Endothelial cell of umbilical vein (primary cell): Measurements from ENCODE around the gene LRRC8D. TPM values are rescaled to one million over a fixed set of nuclear protein-coding genes. Genes with fewer than 3 reads are reported as not detected.

Source experiments
- BruUV-seq: library from RNA; stranded (reverse); fragments of 400-500 nt; replicated peaks from 2 replicates; lab custom pipeline; 2021; lab: Mats Ljungman, UMichigan
- CTCF ChIA-PET: fragments of 300-600, 350-600 bp; sonication (Branson Sonifier 250); formaldehyde crosslinking; loops from one replicate; lab custom pipeline; 2021; ENCODE audit warnings: antibody characterized with exemption, inconsistent platforms; lab: Charles Lee
- POLR2A ChIA-PET: fragments of 300-600, 350-600 bp; sonication (Branson Sonifier 250); formaldehyde crosslinking; loops from one replicate; lab custom pipeline; 2021; ENCODE audit warnings: antibody characterized with exemption, inconsistent platforms; lab: Charles Lee
- DNase-seq: peaks from one replicate; pipeline ENCODE4 v3.0.0-alpha.2; 2011; ENCODE audit warnings: low read depth, low spot score
- FAIRE-seq: peaks from 2 replicates; lab custom pipeline; 2011; peaks lifted over from hg19 to GRCh38; lab: Jason Lieb, UNC
- H2AFZ ChIP-seq: 2 replicates; pipeline ENCODE4 v1.6.0; 2012; ENCODE audit warnings: low read depth, low read length, control low read depth, inconsistent platforms
- H3K27ac ChIP-seq: 2 replicates; pipeline ENCODE4 v1.5.1; 2011; ENCODE audit warnings: low read depth, mild to moderate bottlenecking, control low read depth, low read length, moderate library complexity; ENCODE audit not compliant: insufficient read depth
- H3K27me3 ChIP-seq, 2 experiments: 2 replicates each; pipeline versions ENCODE4 v1.6.0 to v1.6.1; 2011; ENCODE audit warnings: low read length in 2 of 2, mixed read lengths in 1 of 2; ENCODE audit not compliant: control insufficient read depth in 2 of 2, insufficient read depth in 2 of 2
- H3K36me3 ChIP-seq, 2 experiments: 2 replicates in 1 of 2; 3 replicates in 1 of 2; pipeline ENCODE4 v1.5.1; 2011; ENCODE audit warnings: low read length in 2 of 2, mild to moderate bottlenecking in 1 of 2, moderate library complexity in 1 of 2; ENCODE audit not compliant: control insufficient read depth in 2 of 2, insufficient read depth in 2 of 2; ENCODE audit errors: extremely low read depth in 1 of 2
- H3K4me1 ChIP-seq: 3 replicates; pipeline ENCODE4 v1.5.1; 2011; ENCODE audit warnings: mild to moderate bottlenecking, low read length; ENCODE audit not compliant: control insufficient read depth, insufficient read depth; ENCODE audit errors: extremely low read depth
- H3K4me2 ChIP-seq: 2 replicates; pipeline ENCODE4 v1.6.1; 2011; ENCODE audit warnings: low read length, control low read depth, mixed read lengths; ENCODE audit not compliant: insufficient read depth
- H3K4me3 ChIP-seq, 3 experiments: fragments of 200-600 bp in 1 of 3; sonication (generic), shearing (Covaris generic) in 1 of 3; replicated peaks in 1 of 3; 2 replicates each; pipeline ENCODE4 v1.5.1; 2011 to 2016; ENCODE audit warnings: control low read depth in 3 of 3, low read length in 3 of 3, mild to moderate bottlenecking in 2 of 3, inconsistent platforms in 1 of 3, low read depth in 1 of 3, moderate library complexity in 1 of 3; ENCODE audit not compliant: insufficient read depth in 1 of 3
- H3K79me2 ChIP-seq: 2 replicates; pipeline ENCODE4 v1.6.0; 2012; ENCODE audit warnings: low read length, inconsistent platforms; ENCODE audit not compliant: control insufficient read depth, insufficient read depth
- H3K9ac ChIP-seq: replicated peaks from 2 replicates; pipeline ENCODE3; 2011; ENCODE audit warnings: low read length, control low read depth; ENCODE audit not compliant: insufficient read depth; ENCODE audit errors: extremely low read depth
- H3K9me1 ChIP-seq: replicated peaks from 3 replicates; pipeline ENCODE4 v1.6.0; 2011; ENCODE audit warnings: mild to moderate bottlenecking, low read length; ENCODE audit not compliant: control insufficient read depth, insufficient read depth; ENCODE audit errors: extremely low read depth
- H3K9me3 ChIP-seq: replicated peaks from 2 replicates; pipeline ENCODE4 v1.5.1; 2012; ENCODE audit warnings: low read length, inconsistent platforms; ENCODE audit not compliant: control insufficient read depth, insufficient read depth
- H4K20me1 ChIP-seq: replicated peaks from 2 replicates; pipeline ENCODE3; 2011; ENCODE audit warnings: mild to moderate bottlenecking, low read length; ENCODE audit not compliant: control insufficient read depth, insufficient read depth; ENCODE audit errors: extremely low read depth
- CTCF ChIP-seq, 2 donors: IDR thresholded peaks; 1 replicate in 1 of 2; 2 replicates in 1 of 2; pipeline ENCODE4 v1.5.1; 2011; ENCODE audit warnings: low read length in 2 of 2, mild to moderate bottlenecking in 2 of 2, moderate library complexity in 2 of 2, control low read depth in 1 of 2, inconsistent platforms in 1 of 2, low read depth in 1 of 2; ENCODE audit not compliant: insufficient read depth in 1 of 2; ENCODE audit errors: extremely low read depth in 1 of 2
- EZH2 ChIP-seq: IDR thresholded peaks from 2 replicates; pipeline ENCODE4 v1.6.1; 2012; ENCODE audit warnings: borderline replicate concordance, low read depth, mild to moderate bottlenecking, moderate library complexity, low read length, inconsistent platforms; ENCODE audit not compliant: severe bottlenecking
- FOS ChIP-seq: IDR thresholded peaks from 2 replicates; pipeline ENCODE4 v1.6.1; 2011; ENCODE audit warnings: mild to moderate bottlenecking, low read length, moderate library complexity, borderline replicate concordance; ENCODE audit not compliant: insufficient read depth
- GATA2 ChIP-seq: IDR thresholded peaks from 2 replicates; pipeline ENCODE4 v1.7.0; 2011; ENCODE audit warnings: low read depth, mild to moderate bottlenecking, moderate library complexity, mixed read lengths, low read length; ENCODE audit not compliant: insufficient read length, insufficient read depth
- JUN ChIP-seq: IDR thresholded peaks from 2 replicates; pipeline ENCODE4 v1.6.1; 2011; ENCODE audit warnings: borderline replicate concordance, low read depth; ENCODE audit not compliant: insufficient read length, insufficient read depth
- MYC ChIP-seq: IDR thresholded peaks from one replicate; pipeline ENCODE4 v1.6.1; 2011; ENCODE audit warnings: mild to moderate bottlenecking, low read depth, low read length
- POLR2A ChIP-seq: IDR thresholded peaks from 2 replicates; pipeline ENCODE4 v1.6.1; 2012; ENCODE audit warnings: low read depth, mild to moderate bottlenecking, control low read depth, low read length
- POLR2AphosphoS5 ChIP-seq: IDR thresholded peaks from 2 replicates; pipeline ENCODE4 v1.6.1; 2012; ENCODE audit warnings: low read depth, mild to moderate bottlenecking, control low read depth, low read length, moderate library complexity; ENCODE audit not compliant: insufficient read depth
- dilution Hi-C: fragments of 300-500 bp; cut with MboI; formaldehyde crosslinking; loops from one replicate; pipeline ENCODE4 v1.15.0; 2019; ENCODE audit warnings: low sequenced_read_pairs; ENCODE audit not compliant: extremely low pct_ligation_motif_present
- intact Hi-C: fragments of 100-400 bp; cut with micrococcal nuclease; formaldehyde crosslinking; loops from one replicate; pipeline ENCODE4 v1.10.0; 2022
- polyA plus RNA-seq, 4 experiments: library from polyadenylated mRNA; depleted of rRNA in 3 of 4; stranded (reverse) in 3 of 4; unstranded in 1 of 4; fragments of >200 nt; gene quantifications; 2 replicates each; pipeline versions ENCODE4 v1.2.1 to v1.2.3, GENCODE V29; 2011 to 2012; ENCODE audit warnings: missing spikeins in 1 of 4
- total RNA-seq: library from RNA; stranded (reverse); gene quantifications from 2 replicates; pipeline ENCODE4 v1.2.3, GENCODE V29; 2021
- TF ChIP-seq, protein P1 (sequence below): IDR thresholded peaks from 2 replicates; pipeline ENCODE4 v1.6.1; 2011; ENCODE audit not compliant: insufficient read depth, insufficient read length

The LRRC8D gene
- total and polyA plus RNA-seq, 2 donors (not counting 3 experiments of a cell fraction or from before 2014, with no cell fraction given), result 31.9 to 37.7 TPM

DNA sequence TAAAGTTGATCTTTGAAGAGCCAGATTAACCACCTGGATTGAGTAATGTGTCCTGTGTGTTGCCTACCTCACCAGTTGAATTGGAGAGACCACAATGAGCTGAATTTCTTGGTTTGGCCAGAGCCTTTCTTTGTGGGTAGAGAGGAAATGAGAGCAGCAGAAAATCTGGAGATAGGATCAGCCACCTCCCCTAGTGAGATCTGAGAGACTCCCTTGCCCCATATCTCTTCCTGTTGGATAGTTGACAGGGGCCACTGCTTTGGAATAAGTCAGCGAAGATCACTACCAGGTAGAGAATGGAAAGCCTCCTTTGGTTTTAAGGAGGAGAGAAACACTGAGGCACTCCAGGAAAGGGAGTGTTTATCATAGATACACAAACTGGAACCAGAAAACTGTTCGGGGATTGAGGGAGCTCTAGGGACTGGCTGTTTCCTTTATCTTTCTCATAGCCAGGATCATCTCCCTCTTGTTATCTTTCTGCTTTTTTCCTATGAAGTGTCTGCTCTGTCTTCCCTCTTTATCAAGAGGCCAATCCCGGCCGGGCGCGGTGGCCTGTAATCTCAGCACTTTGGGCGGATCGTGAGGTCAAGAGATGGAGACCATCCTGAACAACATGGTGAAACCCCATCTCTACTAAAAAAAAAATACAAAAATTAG is 152.8 kb downstream of the LRRC8D start:
- H3K9me1 ChIP-seq, result peaks cover 4% of the 10 kb centered on the region
- H3K4me1 ChIP-seq, result peaks cover 19% of the 10 kb centered on the region
- TF ChIP-seq EZH2 (no peak), JUN (no peak), MYC (no peak), GATA2 (no peak)
- no peak overlapping the region for H3K27ac ChIP-seq
- no peaks in the 10 kb centered on the region for H3K79me2 ChIP-seq
- POLR2A ChIA-PET, result no interaction called here
- dilution Hi-C loops (no loop called here), intact Hi-C loops (no loop called here)
- FAIRE-seq (no peak), DNase-seq (no peak)
- H3K4me3 ChIP-seq, result no peak overlapping the region
- H3K27me3 ChIP-seq, result no peaks in the 10 kb centered on the region
- no peak overlapping the region for H3K9ac ChIP-seq
- BruUV-seq, result no TSS peak
- CTCF ChIA-PET, result interaction anchor here (0.9 kb wide), 1 partner anchor 131 kb away, joined by 3 read pairs; no protein-coding TSS in a partner anchor
- H3K36me3 ChIP-seq, result no peaks in the 10 kb centered on the region
- H3K4me2 ChIP-seq, result no peak overlapping the region
- H3K9me3 ChIP-seq, result no peaks in the 10 kb centered on the region
- no peak overlapping the region for H2AFZ ChIP-seq
- no peaks in the 10 kb centered on the region for H4K20me1 ChIP-seq

DNA sequence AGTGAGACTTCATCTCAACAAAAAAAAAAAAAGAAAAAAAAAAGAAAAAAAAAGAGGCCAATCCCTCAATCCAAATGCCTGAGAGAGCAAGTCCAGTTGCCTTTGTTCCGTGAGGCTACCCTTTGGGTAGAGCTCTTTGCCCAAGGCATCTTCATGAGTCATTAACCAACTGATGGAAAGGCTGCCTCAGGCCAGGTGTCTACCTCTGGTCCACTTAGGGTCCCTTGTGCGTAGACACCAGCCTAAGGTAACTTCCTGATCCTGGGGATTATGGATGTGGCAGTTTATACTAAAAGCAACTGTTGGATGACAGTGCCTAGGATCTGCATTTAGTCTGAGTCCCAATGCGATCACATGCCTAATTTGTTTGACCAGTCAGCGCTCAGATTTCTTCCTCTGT is 153.4 kb downstream of the LRRC8D start:
- Histone ChIP-seq H3K4me3 (no peak overlapping the region), H3K27ac (no peak overlapping the region), H3K4me1 (peaks cover 19% of the 10 kb centered on the region), H3K9ac (no peak overlapping the region), H3K4me2 (no peak overlapping the region), H3K9me3 (no peaks in the 10 kb centered on the region), H4K20me1 (no peaks in the 10 kb centered on the region), H3K79me2 (no peaks in the 10 kb centered on the region), H3K9me1 (peaks cover 4% of the 10 kb centered on the region), H2AFZ (no peak overlapping the region), H3K27me3 (no peaks in the 10 kb centered on the region), H3K36me3 (no peaks in the 10 kb centered on the region)
- dilution Hi-C loops, result no loop called here
- CTCF ChIA-PET, result interaction anchor here (2.4 kb wide), 1 partner anchor 131 kb away, joined by 11 read pairs; no protein-coding TSS in a partner anchor
- FAIRE-seq, result no peak
- POLR2A ChIA-PET, result no interaction called here
- intact Hi-C loops, result no loop called here
- DNase-seq, result no peak
- TF ChIP-seq JUN (no peak), EZH2 (no peak), POLR2A (no peak), GATA2 (no peak), POLR2AphosphoS5 (no peak), FOS (no peak), CTCF (IDR thresholded peaks at IDR 0.05; ENCODE audit: extremely low read depth in 1 of 2, insufficient read depth in 1 of 2, low read depth in 1 of 2, low read length in 2 of 2) (no peak)
- TF ChIP-seq, protein P1, sequence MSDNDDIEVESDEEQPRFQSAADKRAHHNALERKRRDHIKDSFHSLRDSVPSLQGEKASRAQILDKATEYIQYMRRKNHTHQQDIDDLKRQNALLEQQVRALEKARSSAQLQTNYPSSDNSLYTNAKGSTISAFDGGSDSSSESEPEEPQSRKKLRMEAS, result no peak
- BruUV-seq, result no TSS peak
